Natural killer cell (primary cell): ENCODE data around the gene HABP2. TPM values are rescaled to one million over a fixed set of nuclear protein-coding genes. Genes with fewer than 3 reads are reported as not detected.

Source experiments
- ATAC-seq, 3 donors: fragments of 150-1000 bp in 2 of 3; fragments of 200-7000 bp in 1 of 3; cut with Tn5 transposase; 1 replicate in 1 of 3; 2 replicates in 2 of 3; pipeline ENCODE4 v1.10.0; 2021; ENCODE audit warnings: mild to moderate bottlenecking in 2 of 3, moderate library complexity in 2 of 3
- DNase-seq, 2 donors: peaks; one replicate each; pipeline versions ENCODE4 v3.0.0 to v3.0.0-alpha.2; 2013 to 2021; ENCODE audit warnings: mixed read lengths in 1 of 2
- H3K27ac ChIP-seq: one replicate; pipeline ENCODE4 v1.5.1; 2013; ENCODE audit warnings: mild to moderate bottlenecking, low read length
- H3K27me3 ChIP-seq: one replicate; pipeline ENCODE4 v1.6.1; 2013; ENCODE audit warnings: low read length; ENCODE audit not compliant: control insufficient read depth, insufficient read depth
- H3K36me3 ChIP-seq: one replicate; pipeline ENCODE4 v1.6.1; 2013; ENCODE audit warnings: low read length; ENCODE audit not compliant: control insufficient read depth, insufficient read depth
- H3K4me1 ChIP-seq: one replicate; pipeline ENCODE4 v1.6.1; 2013; ENCODE audit warnings: low read length; ENCODE audit not compliant: control insufficient read depth, insufficient read depth
- H3K4me3 ChIP-seq: one replicate; pipeline ENCODE4 v1.5.1; 2013; ENCODE audit warnings: low read length
- H3K9me3 ChIP-seq: one replicate; pipeline ENCODE4 v1.6.1; 2013; ENCODE audit warnings: low read length; ENCODE audit not compliant: control insufficient read depth, insufficient read depth
- H3K27ac Mint-ChIP-seq, 2 donors: one replicate each; pipeline ENCODE4 v1.8.0; 2022; ENCODE audit warnings: mild to moderate bottlenecking in 2 of 2, mixed read lengths in 2 of 2, moderate library complexity in 1 of 2
- H3K27me3 Mint-ChIP-seq, 2 donors: one replicate each; pipeline ENCODE4 v1.8.0; 2022; ENCODE audit warnings: low read depth in 2 of 2, mixed read lengths in 2 of 2
- H3K36me3 Mint-ChIP-seq: one replicate; pipeline ENCODE4 v1.8.0; 2022; ENCODE audit warnings: mixed read lengths
- H3K4me1 Mint-ChIP-seq, 2 donors: one replicate each; pipeline ENCODE4 v1.8.0; 2022; ENCODE audit warnings: mixed read lengths in 2 of 2
- H3K4me3 Mint-ChIP-seq: one replicate; pipeline ENCODE4 v1.8.0; 2022; ENCODE audit warnings: mild to moderate bottlenecking, moderate library complexity, mixed read lengths
- H3K9me3 Mint-ChIP-seq, 2 donors: one replicate each; pipeline ENCODE4 v1.8.0; 2022; ENCODE audit warnings: mixed read lengths in 2 of 2
- CTCF ChIP-seq: fragments of 200-600 bp; IDR thresholded peaks from one replicate; pipeline ENCODE4 v1.8.0; 2022; ENCODE audit warnings: antibody characterized with exemption
- WGBS: methylation state at CpG from one replicate; pipeline ENCODE4 v1.1.7; 2013; ENCODE audit warnings: missing lambda C conversion rate; ENCODE audit not compliant: insufficient coverage; 5-methylcytosine and 5-hydroxymethylcytosine counted together
- intact Hi-C: fragments of 100-400 bp; cut with micrococcal nuclease; formaldehyde crosslinking; loops from one replicate; pipeline ENCODE4 v1.14.2; 2022
- total RNA-seq, 4 donors: library from RNA; stranded (reverse); fragments of 120-200 nt in 1 of 4; gene quantifications; one replicate each; pipeline versions ENCODE4 v1.2.3 to v1.2.4, GENCODE V29; 2013 to 2022

The HABP2 gene
- total RNA-seq, 3 donors from 2014 or later (not counting 1 experiment from before 2014, with no cell fraction given): not detected

- H3K9me3 Mint-ChIP-seq: no peaks in the 10 kb centered on the region
- Histone ChIP-seq H3K4me3 (no peak overlapping the region), H3K4me1 (no peaks in the 10 kb centered on the region), H3K27me3 (no peaks in the 10 kb centered on the region), H3K36me3 (no peaks in the 10 kb centered on the region), H3K27ac (no peak overlapping the region), H3K9me3 (no peaks in the 10 kb centered on the region)
- H3K27me3 Mint-ChIP-seq: peaks cover 11 to 16% of the 10 kb centered on the region in 2 donors
- no peaks in the 10 kb centered on the region for H3K4me1 Mint-ChIP-seq
- no peaks in the 10 kb centered on the region for H3K36me3 Mint-ChIP-seq
- 88% methylated on average over 10 of the region's 10 CpGs for WGBS
- ATAC-seq: no peak
- intact Hi-C loops: no loop called here
- H3K4me3 Mint-ChIP-seq: no peak overlapping the region
- TF ChIP-seq CTCF: no peak
- DNase-seq: no peak
- no peak overlapping the region for H3K27ac Mint-ChIP-seq
These were observed 33.8 kb upstream of the HABP2 start for GRCh38 chr10:113518816-113519591.

- ATAC-seq (no peak), DNase-seq (no peak)
- intact Hi-C loops: no loop called here
- Histone ChIP-seq H3K27me3 (no peaks in the 10 kb centered on the region), H3K9me3 (no peaks in the 10 kb centered on the region), H3K4me3 (no peak overlapping the region), H3K4me1 (no peaks in the 10 kb centered on the region), H3K27ac (no peak overlapping the region), H3K36me3 (no peaks in the 10 kb centered on the region)
- Mint-ChIP-seq H3K27me3 (peaks cover 10 to 16% of the 10 kb centered on the region in 2 donors), H3K4me3 (no peak overlapping the region), H3K9me3 (no peaks in the 10 kb centered on the region), H3K36me3 (no peaks in the 10 kb centered on the region), H3K4me1 (no peaks in the 10 kb centered on the region), H3K27ac (no peak overlapping the region)
- WGBS: 54% methylated on average over 10 of the region's 10 CpGs
- no peak for TF ChIP-seq CTCF
These were observed 33.2 kb upstream of the HABP2 start for GRCh38 chr10:113519681-113520115.

- H3K36me3 ChIP-seq: no peaks in the 10 kb centered on the region
- Mint-ChIP-seq H3K27me3 (peaks cover 7 to 16% of the 10 kb centered on the region in 2 donors), H3K27ac (no peak overlapping the region), H3K9me3 (no peaks in the 10 kb centered on the region), H3K4me3 (no peak overlapping the region), H3K4me1 (no peaks in the 10 kb centered on the region), H3K36me3 (no peaks in the 10 kb centered on the region)
- no peak overlapping the region for H3K4me3 ChIP-seq
- H3K27me3 ChIP-seq: no peaks in the 10 kb centered on the region
- no peak overlapping the region for H3K27ac ChIP-seq
- 86% methylated on average over 2 of the region's 2 CpGs for WGBS
- no peaks in the 10 kb centered on the region for H3K9me3 ChIP-seq
- ATAC-seq: no peak
- TF ChIP-seq CTCF: no peak
- DNase-seq: no peak
- intact Hi-C loops: no loop called here
- no peaks in the 10 kb centered on the region for H3K4me1 ChIP-seq
These were observed 32.6 kb upstream of the HABP2 start for GRCh38 chr10:113520261-113520660.
